HG03432 (cell line): ENCODE measurements around the gene SLC35E1.
"Not testable (repeated sequence)": the region's sequence is repeated elsewhere in the genome, so short reads cannot be mapped to it uniquely, and the experiment has no call there.

Source experiments
- ATAC-seq: cut with Tn5 transposase; IDR thresholded peaks from one replicate; pipeline ENCODE4 v1.9.1; 2021; ENCODE audit warnings: mild to moderate bottlenecking, moderate library complexity; ENCODE audit not compliant: unreplicated experiment

Gene SLC35E1

DNA sequence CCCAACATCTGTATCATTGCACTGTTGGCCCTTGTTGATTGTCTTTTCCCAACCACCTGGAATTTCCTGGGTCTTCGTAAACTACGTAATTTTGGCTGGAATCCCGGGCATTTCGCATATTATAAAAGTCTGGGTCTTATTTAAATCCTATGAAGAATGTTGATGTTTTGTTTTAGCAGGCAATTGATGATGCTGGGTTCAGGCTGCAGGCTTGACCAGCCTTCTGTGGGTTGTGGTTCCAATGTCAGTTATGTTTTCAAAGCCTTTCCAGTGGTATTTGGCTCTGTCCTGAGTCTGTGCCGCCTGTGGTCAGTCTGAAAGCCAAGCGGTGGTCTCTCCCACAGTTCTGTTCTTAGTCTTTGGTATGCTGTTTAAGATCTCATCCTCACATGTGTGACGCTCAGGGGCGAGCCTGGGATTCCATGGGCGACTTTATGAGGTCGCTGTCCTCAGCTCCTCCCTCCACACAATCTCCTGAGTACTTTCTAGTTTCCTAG, 12.4 kb downstream of the SLC35E1 start:
- no peak for ATAC-seq

DNA sequence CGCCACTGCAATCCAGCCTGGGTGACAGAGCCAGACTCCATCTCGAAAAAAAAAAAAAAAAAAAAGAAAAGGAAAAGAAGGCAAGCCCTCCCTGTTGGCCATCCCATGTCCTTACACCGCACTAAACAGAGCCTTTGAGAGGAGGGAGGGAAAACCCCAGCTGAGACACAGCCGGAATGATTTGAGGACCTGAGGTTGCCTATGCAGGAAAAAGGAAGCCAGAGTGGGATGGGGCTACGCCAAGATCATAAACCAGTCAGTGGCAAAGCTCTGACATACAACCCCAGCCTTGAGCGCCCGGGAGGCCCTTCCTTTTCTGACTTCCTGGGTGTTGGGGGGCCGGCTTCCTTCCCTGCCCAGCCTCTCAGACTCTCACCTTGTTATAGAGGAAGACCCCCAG, 17.4 kb downstream of the SLC35E1 start:
- no peak for ATAC-seq

DNA sequence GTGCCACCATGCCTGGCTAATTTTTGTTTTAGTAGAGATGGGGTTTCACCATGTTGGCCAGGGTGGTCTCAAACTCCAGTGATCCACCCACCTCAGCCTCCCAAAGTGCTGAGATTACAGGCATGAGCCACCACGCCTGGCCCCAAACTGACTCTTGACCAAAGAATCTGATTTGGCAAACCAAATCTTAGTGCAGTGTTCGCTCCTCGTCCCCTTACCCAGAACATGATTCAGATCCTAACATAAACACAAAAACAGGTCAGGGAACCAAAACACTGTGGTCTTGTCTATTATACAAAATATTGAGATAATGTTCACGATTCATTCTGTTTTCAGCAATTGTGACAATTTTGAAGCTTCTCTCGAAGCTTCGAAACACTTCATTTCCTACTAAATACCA, 20.3 kb downstream of the SLC35E1 start:
- ATAC-seq: not testable (repeated sequence)

DNA sequence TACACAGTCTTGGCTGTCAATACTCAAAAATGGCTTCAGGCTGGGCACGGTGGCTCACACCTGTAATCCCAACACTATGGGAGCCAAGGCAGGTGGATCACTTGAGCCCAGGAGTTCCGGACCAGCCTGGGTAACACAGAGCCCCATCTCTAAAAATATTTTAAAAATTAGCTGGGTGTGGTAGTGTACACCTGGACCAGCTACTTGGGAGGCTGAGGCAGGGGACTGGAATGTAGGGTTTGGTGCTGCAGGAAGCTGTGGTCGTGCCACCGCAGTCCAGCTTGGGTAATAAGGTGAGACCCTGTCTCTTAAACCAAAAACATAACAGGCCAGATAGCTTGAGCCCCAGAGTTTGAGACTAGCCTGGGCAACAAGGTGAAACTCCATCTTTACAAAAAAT, 23.3 kb downstream of the SLC35E1 start:
- no peak for ATAC-seq

DNA sequence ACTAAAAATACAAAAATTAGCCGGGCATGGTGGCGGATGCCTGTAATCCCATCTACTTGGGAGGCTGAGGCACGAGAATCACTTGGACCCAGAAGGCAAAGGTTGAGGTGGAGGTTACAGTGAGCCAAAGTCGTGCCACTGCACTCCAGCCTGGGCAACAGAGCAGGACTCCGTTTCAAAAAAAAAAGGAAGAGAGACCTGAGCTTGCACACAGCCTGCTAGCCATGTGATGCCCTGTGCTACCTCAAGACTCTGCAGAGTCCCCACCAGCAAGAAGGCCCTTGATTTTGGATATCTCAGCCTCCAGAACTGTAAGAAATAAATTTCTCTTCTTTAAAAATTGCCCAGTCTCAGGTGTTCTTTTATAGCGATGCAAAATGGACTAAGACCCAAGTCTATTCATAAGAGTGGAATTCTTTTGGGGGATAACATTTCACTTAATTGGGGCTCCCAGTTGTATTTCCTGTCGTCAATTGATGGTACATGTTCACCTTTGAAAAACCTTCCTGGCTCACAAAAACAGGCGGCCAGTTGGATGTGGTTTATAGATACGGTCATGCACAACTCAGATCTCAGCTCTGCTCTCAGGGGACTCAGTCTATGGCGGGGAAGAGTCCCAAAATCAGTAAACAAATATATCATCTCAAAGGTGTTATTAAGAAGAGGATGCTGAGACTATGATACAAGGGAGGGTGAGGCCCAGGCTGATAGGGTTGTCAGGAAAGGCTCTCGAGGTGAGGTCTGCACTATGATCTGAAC, 27.6 kb downstream of the SLC35E1 start:
- ATAC-seq: no peak

DNA sequence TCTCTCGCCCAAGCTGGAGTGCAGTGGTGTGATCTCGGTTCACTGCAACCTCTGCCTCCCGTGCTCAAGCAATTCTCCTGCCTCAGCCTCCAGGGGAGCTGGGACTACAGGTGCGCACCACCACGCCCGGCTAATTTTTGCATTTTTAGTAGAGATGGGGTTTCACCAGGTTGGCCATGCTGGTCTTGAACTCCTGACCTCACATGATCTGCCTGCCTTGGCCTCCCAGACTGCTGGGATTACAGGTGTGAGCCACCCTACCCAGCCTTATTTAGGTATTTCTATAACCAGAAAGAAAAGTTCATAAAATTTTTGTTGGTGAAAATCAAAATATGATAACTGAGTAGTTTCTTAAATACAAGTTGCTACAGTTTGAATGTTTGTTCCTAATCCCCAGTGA, 28.5 kb downstream of the SLC35E1 start:
- not testable (repeated sequence) for ATAC-seq

DNA sequence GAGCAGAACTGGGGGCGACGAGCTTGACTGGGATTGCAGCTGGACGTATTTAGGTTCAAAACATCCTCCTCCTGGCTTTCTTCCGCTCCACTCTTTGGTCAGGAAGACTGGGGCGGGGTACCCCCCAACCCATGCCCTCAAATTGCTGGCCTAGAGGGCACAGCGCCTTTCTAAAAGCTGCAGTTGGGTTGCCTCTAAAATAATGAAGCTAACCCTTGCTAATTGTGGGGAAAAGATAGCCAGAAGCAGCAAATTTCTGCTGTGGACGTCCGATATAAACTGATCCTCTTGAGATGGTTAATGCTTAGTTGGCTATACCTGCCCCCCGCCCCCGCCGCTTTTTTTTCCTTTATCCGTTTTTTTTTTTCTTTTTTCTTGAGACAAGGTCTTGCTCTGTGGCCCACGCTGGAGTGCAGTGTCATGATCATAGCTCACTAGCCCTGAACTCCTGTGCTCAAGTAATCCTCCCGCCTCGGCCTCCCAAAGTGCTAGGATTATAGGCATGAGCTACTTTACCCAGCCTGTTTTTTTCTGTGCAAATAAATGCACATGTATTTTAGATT, 29.2 kb downstream of the SLC35E1 start:
- no peak for ATAC-seq

DNA sequence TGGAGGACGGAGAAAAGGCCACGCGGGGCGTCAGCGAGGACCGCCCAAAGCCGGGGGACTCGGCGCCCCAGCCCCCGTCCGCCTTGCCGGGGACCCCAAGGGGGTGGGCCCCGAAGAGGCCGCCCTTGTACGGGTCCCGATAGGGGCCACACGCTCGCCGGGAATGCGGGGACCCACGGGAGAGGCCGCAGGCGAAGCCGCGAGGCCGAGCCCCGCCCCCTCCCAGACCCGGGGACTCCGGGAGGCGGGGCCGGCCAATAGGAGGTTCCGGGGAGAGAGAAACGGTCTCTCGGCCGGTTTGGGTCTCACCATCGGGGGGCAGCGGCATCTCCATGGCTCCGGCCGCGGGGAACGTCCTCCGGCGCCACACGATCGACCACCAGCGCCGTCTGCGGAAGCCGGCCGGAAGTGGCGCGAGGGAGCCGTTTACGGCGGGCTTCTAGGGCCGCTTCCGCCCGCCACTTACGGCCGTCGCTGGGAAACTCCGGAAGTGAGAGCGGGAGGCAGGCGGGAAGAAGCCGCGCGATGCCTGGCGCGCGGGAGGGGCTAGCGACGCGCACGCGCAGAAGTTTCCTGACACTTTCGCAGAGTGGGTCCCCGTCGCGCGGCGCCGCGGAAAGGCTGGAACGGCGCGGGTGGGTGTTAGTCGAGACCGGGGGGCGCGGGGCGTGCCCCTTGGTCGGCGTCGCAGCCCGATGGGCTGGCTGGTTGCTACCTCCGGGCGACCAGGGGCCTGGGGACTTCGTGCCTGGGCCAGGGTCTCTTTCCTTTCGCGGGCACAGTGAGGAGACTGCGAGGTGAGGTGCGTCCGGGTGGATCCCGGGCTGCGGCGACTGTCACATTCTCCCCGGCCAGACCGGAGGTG, 29.9 kb downstream of the SLC35E1 start, which contains the start of gene CHERP:
TSS of gene CHERP (minus strand) at position 393 of the 865 bp plus-strand sequence. CDS start at position 334, 59 bp downstream.
- peak; percentile 77 for ATAC-seq

DNA sequence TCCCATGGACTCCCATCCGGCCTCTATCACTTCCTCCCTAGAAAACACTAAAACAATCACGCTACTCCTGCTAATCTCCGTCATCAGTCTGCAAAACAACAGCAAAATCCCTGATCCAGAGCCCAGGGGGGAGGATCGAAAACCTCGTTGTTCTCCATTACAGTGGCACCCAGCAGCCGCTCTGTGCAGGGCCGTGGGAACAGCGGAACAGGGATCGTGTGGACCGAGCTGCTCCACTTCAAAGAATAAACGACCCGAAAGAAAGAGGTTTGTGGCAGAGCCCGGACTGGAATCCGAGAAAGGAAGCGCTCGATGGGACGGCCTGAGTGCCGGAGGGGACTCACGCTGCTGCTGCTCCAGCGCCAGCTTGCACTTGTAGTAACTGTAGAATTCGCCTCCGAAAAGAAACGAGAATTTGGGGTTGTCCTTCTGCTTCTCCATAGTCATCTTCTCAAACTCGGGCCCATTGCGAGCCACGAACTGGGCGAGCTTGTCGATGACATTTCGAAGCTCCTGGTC, 30.6 kb downstream of the SLC35E1 start:
- no peak for ATAC-seq

DNA sequence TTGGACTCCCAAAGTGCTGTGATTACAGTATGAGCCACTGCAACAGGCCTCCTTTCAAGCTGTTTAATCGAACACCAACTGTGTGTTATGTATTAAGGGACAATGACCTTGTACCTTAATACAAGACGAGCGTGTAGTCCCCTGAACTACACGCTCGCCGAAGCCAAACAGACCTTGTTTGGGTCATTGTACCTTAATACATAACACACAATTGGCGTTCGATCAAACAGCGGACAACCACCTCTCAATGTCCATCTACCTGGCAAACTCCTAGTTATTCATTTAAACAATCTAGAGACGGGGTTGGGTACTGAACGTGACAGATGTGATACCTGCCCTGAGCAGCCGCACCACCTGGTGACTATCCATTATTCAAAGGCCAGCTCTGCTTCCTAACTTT, 31.3 kb downstream of the SLC35E1 start:
- no peak for ATAC-seq

DNA sequence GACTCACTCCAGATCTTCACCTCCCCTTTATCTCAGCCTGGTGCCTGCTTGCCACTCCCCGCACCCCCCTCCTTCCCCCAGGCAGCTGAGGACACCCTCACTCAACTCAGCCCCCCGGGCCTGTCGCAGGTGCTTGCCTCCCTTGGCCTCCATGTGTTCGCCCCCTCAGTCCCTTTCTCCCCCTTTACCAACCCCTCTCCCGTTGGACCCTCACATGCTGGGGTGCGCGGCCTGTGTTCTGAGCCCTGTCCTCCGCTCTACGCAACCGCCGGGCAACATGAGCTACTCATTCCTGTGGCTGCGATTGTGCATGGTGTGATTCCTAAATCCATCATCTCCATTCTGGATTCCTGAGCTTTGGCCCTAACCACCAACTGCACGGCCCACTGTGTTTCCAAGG, 35.1 kb downstream of the SLC35E1 start:
- ATAC-seq: no peak

DNA sequence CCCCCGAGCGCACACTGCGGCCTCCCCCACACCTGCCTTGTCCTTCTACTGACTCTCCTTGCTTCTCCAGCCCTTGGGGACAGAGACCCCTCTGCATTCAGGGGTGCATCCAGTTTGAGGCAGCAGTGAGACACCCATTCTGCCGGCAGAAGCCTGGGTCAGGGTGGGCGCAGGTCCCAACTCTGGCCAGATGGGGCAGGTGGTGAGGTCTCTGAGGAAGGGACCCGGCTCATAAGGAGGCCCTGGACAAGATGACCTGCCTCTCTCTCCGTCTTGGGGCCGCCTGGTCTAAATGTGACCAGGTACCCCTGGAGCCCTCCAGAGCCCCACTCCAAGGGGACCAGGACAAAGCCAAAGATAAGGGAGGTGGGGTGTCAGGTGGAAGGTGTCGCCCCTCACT, 36.1 kb downstream of the SLC35E1 start:
- no peak for ATAC-seq

DNA sequence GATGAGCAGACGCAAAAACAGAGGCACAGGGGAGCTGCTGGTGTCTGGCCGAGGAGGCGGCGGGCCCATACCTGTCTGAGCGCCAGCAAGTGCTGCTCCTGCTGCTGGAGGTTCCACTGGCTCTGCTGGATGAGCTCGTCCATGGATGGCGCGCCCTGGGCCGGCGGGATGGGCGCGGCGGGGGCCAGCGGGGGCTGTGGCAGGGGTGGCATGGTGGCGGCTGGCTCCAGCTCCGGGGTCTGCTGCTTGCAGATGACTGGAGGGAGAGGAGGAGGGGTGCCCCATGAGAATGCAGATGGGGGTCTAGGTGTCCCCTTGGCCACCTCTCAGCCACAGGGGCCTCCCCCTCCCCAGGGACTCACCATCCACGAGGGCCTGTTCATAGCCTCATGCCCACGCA, 36.8 kb downstream of the SLC35E1 start:
- ATAC-seq: no peak

DNA sequence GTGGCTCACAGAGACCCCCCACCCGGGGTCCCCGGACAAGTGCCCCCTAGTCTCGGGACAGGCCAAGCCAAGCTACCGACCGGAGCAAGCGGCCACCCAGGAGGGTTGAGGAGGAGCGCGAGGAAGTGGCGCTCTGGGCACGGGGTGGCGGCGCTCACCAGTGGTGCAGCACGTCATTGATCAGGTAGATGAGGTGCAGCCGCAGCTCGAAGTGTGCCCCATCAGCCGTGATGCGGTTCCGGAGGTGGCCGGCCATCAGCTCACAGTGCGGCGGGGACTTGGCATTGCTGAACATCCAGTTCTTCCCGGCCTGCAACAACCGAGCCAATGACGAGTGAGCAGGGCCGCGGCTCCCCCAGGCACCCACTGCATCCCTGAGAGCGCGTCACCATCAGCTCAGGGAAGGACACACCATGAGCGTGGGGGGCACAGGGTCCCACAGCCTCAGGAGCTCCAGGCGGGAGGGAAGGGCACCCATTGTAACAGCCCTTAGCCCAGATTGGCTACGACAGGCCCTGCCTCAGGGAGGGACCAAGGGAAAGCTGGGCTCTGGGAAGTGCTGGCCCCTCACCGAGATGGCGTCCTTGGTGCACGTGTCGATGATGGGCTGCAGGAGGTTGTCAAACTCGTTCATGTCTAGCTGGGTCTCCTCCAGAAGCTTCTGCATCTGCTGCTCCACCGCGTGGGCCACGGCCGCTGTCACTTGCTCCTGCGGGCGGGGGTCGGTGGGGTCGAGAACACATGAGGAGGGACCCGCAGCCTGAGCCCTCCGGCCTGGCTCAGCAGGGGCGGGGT, 39.6 kb downstream of the SLC35E1 start:
- ATAC-seq: no peak

DNA sequence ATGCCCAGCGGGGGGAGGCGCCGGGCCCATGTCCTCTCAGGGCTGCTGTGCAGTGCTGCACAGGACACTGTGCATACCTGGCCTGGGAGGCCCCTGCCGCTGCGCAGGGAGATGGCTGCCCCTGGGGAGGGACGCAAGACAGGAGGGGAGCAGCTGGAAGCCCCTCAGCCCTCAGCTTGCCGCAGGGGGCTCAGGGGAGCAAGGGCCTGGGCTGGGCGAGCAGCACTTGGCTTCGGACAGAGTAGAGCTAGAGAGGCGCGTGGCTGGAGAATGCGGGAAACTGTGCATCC, 40.9 kb downstream of the SLC35E1 start:
- no peak for ATAC-seq

DNA sequence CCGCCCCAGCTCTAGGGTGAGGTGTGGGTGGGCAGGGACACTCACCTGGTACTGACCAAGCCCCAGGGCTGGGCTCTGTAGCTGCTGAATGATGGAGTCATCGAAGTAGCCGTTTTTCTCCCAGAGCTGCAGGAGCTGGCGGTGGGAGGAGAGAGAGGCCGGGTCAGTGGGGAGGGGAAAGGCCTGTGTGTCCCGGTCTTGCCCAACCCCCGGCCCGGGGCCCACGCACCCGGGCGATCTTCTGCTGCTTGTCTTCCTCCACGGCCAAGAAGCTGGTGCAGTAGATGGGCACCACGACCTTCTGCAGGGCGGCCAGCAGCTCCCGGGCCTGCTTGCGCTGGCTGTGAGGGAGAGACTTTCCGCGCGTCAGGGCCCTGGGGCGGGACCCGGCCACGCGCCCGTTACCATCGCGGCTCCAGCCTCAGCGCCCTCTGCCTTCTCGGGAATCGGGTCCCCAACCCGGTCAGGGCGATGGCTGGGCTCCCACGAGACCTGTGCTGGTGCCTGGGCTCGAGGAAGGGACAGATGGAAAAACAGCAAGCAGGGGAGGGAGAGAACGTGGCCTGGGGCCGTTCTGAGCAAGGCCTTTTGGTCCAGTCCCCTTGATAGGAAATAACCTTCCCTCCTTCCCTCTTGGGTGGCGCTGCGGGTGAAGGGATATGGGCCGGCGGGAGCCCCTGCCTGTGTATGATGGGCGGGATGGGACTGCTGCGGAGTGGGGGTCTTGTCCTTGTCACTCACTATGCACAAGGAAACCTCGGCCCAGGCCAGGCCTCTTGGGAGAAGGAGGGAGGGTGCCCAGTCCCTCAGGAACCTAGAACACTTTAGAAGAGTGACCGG, 41.5 kb downstream of the SLC35E1 start:
- ATAC-seq: no peak

DNA sequence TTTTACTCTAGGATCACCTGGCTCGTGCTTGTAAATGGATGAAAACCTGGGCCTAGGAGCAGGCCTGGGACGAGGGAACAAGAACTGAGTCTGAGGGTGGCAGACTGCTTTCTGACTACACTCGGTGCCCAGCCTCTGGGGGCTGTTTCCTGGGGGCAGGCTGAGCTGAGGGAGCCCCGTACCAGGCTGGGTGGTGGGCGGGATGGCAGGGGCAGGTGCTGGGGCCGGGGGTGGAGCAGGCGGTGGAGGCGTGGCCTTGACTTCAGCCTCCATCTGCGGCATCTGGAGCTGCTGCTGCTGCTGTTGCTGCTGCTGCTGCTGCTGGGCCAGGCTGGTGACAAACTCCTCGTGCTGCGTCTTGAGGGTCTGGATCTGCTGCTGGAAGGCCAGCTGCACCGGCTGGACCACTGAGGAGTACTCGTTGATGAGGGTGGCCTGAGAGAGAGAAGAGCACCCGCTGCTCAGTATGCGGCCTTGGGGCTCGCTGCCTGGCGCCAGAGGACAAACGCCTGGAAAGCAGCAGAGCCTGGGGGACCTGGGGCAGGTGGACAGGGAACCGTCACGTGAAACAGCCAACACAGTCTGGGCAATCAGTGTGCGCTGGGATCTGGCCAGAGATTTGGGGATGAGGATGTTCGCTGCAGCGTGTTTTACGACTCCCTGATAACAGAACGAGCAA, 42.6 kb downstream of the SLC35E1 start:
- ATAC-seq: no peak

DNA sequence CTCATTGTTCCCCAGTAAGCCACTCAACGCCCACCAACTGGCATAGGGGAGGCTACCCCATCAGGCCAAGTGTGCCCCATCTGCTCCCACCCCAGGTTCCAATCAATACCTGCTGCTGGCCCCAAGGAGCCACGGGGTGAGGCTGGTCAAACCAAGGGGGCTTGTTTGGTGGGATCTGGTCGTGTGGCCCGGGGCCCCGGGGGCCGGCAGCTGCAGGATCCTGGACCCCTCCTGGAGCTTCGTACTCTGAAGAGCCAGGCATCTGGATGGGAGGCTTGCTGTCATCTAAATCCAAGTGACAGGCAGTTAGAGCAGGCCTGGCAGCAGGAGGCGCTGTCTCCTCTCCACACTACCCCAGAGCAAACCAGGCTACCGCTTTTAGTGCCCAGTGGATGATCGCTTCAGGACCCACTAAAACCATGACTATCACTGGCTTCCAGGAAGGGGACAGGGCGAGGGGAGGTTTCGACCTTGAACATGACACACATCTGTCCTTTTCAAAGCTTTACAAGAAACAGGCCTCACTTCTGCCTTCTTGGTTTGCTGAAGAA, 44.2 kb downstream of the SLC35E1 start:
- no peak for ATAC-seq

DNA sequence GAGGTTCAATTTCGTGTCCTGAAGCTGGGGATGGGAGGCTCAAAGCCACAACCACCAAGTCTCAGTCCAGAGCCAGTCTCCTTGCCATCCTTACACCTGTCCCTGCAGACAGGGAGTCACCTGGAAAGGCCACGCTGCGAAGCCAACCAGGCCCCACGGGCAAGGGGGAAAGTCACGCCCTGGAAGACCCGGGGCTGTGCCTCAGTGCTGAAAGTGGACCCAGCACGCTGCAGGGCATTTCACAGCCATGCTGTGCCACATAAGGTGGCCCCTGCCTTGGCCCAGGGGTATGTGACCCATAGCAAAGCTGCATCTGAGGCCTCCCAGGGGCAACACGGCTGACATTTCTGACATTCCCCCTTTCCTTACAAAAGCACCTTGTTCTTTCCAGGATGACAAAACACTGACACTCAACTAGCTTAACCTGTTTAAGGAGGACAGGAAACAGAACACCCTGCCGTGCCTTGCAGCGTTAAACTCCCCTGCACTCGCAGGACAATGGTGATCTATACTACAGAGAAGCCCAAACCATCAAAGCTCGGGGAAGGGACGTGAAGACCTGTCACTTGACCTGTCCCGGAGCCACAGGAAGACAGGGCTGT, 44.8 kb downstream of the SLC35E1 start:
- ATAC-seq: no peak
